Bone marrow (tissue), 2 donors: ENCODE data around the gene SMIM3.

Experiments used
- DNase-seq, 2 donors: peaks; one replicate each; lab custom pipeline; 2025; lab: John Stamatoyannopoulos, UW

The SMIM3 gene

DNA sequence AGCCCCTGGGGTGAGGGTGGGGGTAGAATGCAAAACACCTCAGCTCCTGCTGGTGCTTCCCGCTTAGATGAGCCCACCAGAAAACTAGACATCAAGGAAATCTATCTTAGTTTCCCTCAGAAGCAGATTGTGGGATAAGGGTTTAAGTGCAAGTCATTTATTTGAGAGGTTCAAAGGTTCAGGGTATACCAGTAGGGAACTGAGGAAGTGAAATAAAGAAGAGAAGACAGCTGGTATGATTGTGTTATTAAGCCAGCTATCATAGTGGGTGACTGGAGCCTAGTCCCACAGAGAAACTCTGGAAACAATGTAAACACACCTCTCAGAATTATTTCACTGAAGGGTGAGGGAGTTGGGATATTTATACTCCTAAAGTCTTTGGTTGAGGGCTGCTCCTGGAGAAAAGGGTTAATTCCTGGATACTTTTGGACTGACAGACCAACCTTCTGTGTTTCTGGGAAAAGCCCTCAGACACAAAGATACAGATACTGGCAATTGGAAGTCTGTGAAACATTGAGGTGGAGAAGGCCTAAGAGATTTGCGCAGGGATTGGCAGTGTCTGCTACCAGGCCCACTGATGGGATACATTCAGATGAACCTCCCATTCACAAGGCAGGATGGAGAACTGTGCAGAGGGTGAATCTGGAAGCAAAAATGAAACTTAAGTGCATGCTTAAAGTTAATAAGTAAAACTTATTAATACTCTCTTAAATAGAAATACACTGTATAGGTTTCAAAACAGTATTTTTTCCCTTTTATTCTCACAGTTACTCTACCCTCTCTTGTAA is 13.4 kb upstream of the SMIM3 start:
- DNase-seq = peak in 1 of 2 donors; percentile 64

GRCh38 chr5:150765799-150766169 is 12.8 kb upstream of the SMIM3 start:
- DNase-seq = peak in 1 of 2 donors; percentile 19

DNA sequence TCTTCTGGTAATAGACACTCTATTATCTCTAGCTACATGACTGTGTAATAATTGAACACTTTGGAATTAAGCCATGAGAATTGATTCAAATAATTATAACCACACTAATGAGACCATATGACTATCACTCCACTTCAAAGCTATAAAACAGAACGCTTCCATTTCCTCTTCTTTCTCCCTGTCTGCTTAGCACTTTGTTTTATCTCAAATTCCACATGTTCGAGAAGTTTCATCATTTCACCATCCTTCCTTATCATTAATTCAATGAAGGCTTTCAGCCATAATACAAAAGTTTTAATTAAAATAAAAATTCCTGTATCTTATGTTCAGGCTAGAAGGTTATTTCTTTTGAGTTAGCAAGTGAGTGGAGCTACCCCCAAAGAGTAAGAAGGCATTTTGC is 12.3 kb upstream of the SMIM3 start:
- DNase-seq = no peak

DNA sequence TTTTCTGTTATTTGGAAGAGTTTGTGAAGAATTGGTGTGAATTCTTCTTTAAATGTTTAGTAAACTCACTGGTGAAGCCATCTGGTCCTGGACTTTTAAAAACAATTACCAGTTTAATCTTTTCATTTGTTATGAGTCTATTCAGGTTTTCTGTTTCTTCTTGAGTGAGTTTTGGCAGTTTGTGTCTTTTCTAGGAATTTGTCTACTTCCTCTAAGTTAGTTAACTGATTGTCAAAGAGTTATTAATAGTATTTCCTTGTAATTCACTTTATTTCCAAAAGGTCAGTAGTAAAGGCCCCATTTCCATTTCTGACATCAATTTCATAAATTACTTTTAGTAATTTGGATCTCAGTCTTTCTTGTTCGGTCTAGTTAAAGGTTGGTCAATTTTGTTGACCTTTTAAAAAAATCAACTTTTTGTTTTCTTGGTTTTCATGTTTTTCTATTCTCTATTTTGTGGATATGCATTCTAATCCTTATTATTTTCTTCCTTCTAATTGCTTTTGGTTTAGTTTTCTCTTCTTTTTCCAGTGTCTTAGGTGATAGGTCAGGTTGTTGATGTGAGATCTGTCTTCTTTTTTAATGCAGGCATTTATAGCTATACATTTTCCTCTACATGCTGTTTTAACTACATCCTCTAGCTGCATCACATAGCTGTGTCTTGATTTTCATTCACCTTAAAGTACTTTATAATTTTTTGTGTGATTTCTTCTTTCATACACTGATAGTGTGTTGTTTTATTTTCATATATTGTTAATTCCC is 7.3 kb upstream of the SMIM3 start:
- peak in 1 of 2 donors; percentile 36 for DNase-seq

DNA sequence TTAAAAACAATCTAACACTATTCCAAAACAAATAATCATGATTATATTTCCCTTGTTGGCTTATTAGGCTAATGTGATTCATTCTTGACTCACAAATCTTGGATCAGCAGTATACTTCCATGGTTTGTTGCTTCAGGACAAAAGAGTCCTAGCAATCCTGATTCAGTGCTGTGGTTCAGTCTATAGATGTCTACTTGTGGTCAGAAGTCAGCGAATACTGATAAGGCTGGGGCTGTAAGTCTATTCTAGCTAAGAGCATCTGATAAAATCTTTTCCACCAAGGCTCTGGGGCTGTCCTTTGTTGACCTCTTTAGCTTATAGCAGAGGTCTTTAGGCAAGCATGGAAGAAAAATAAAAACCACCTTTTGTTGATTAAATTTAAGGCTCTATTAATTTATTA is 4.4 kb upstream of the SMIM3 start:
- peak in 1 of 2 donors; percentile 22 for DNase-seq

GRCh38 chr5:150777685-150778084 is 872 bp upstream of the SMIM3 start:
- no peak for DNase-seq

DNA sequence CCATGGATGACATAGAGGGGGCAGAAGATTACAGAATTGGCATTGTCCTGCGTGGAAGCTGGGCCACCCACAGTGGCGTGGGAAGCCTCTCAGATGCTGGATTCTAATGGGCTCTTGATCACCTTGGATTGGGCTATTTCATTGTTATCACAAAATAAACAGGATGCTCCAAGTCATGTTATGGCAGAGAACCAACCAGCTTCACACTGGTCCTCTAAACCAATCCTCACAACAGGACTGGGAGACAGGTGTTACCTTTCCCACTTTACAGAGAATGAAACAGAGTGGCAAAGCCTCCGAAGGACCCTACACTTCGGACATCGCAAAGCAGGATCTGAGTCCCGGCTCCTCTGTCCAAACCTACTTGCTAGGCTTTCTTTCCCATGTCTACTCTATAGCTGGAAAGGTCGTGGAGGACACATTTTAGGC is 455 bp upstream of the SMIM3 start:
- no peak for DNase-seq

GRCh38 chr5:150779397-150780186 is 1.0 kb downstream of the SMIM3 start:
- no peak for DNase-seq

DNA sequence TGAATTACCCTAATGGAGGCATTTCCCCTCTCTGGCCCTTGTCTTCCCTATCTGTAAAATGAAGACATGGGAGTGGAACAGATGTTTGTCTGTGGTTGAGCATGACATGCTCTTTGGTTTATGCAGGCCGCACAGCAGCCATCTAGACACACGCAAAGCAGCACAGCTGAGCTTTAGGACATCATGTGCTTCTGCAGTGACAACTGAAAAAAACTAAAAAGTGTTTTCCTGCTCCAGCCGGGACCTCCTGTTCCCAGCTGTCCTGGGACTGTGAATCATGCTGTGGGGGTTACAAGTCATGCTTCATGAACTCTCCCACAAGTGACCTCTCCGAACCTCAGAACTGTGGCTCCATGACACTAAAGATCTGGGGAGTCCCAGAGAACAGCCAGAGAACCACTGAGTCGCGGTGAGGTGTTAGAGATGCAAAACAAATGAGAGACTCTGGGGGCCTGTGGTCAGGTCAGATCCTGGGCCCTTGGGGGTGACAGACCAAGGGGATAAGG is 1.7 kb downstream of the SMIM3 start:
- peak in 1 of 2 donors; percentile 84 for DNase-seq

DNA sequence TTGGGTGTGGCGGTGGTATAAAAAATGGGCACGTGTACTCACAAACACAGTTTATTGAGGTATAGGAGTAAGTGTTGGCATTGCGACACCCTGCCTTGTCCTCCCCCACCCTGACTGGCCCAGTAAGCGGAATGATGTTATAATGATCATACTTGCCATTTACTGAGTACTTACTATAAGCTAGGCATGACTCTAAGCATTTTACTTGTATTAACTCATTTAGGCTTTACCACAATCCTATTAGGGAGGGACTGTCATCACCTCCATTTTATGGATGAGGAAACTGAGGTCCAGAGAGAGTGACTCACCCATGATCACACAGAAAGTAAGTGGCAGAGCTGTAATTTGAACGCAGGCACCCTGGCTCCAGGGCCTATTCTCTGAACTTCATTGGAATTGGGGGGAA is 2.3 kb downstream of the SMIM3 start:
- DNase-seq = no peak

DNA sequence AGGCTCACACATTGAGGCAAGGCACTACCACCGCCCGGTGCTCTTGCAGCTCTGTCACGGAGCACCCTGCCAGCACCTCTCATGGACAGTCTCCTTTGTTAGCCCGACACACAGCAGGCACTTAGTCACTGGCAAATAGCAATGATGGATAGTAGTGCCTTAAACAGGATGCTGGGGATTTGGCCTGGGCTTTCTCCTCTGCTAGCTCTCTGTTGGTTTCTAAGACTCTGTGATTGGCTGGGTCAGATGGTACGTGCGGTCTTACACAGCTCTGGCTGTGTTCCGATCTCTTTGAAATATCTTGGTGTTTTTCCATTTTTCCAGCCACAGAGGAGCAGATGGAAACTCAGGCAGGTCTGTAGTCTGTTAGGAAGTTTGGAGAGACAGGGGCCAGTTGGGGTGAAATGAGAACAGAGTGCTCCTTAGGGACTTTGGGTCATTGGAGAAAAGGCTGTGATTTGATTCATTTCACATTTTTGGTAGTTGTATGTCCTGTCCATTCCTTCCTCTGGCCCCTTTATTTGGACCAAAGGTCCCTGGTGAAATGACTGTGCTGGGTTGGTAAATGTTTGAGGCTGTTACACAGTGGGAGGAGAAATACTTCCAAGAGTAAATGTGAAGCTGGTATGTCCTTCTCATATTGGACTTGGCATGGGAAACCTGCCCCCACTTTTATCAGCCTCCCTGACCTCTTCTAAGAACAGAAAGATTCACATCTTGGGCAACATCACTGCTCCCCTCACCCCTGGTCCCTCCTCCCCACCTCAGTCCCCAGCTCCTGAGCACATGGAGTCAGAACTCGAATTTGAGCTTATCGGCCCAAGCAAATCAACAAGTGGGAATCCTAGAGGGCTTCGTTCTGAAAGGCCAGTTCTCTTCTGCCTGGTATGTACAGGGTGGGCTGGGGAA is 3.4 kb downstream of the SMIM3 start:
- DNase-seq = no peak

DNA sequence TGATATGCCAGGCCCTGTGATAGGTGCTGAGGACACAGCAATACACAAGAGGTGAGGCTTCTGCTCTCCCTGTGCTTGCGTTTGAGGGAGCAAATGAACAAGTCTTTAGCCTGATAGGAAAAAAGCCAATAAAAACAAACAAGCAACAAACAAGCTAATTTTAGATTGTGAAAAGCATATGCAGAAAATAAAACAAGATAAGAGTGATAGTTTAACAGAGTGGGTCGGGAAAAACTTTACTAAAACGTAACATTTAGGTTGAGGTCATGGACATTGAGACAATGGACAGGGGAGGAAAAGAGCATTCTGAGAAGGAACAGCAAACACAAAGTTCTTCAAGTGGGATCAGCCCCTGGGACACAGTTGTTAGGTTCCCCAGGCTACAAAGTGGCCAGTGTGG is 4.3 kb downstream of the SMIM3 start:
- no peak for DNase-seq

GRCh38 chr5:150783422-150783928 is 4.9 kb downstream of the SMIM3 start:
- DNase-seq = peak in 1 of 2 donors; percentile 95

GRCh38 chr5:150785950-150786349 is 7.4 kb downstream of the SMIM3 start:
- DNase-seq = no peak

GRCh38 chr5:150786876-150787275 is 8.3 kb downstream of the SMIM3 start:
- DNase-seq = no peak

GRCh38 chr5:150787656-150788055 is 9.1 kb downstream of the SMIM3 start:
- DNase-seq = peak in 1 of 2 donors; percentile 9

GRCh38 chr5:150788977-150789376 is 10.4 kb downstream of the SMIM3 start:
- no peak for DNase-seq

DNA sequence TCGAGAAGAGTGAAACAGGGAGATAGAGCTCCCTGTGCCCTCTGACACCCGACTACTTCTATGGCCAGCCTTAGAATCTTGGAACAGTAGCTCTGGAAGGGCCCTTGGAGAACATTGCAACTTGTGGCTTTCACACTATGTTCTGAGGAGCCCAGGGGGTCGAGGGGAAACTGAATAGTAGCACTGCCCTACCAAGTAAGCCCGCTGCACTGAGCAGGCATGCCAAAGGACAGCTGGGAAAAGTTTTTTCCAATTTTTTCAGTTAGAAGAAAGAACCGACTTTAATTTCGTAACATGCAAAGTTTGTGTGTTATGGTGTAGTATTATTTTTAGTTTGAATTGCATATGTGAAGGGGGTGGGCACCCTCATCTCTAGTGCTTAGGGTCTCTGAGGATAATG is 10.9 kb downstream of the SMIM3 start:
- DNase-seq = no peak

DNA sequence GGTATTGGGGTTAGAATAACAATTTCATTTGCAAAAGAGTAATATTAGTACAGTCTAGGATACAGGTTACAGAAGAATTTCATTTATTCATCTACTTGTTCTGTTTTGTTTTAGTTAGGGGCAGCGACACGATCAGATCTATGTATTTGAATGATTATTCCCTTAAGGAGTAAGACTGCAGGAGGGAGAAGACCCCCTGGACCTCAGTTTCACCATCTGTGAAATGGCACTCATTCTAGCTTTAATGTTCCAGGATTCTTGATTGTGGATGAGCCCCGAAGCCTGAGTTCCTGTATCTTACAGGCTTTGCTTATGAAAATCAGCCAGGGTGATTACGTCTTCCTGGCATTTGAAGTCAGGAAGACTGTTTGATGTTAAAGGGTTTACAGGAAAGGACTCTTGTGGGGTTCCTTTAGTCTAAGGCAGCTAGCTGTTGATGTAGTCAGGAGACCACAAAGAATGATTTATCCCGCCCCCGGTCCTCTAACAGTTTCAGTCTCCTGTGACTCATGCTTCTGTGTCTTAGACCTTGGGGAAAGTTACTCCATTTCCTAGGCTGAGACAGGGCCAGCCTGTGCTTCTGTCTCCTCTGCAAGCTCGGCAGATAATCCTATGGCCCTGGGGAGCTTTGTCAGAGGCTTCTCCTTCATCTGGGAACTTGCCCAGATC is 11.5 kb downstream of the SMIM3 start:
- peak; percentile 27 to 97 for DNase-seq

DNA sequence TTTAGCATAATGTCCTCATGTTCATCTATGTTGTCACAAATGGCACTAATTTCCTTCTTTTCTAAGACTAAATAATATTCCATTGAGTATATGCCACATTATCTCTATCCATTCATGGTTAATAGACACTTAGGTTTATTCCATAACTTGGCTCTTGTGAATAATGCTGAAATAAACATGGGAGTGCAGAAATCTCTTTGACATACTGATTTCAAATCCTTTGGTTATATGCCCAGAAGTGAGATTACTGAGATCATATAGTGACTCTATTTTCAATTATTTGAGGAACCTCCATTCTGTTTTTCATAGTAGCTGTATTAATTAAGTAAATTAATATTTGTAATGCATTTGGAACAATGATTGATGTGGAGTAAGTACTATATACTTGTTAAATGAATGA is 13.0 kb downstream of the SMIM3 start:
- DNase-seq = no peak
